Loucy (cell line): ENCODE results near the gene ZMYND15.

Experiments used
- H2AFZ ChIP-seq: fragments of 200-600 bp; sonication (generic); 2 replicates; pipeline ENCODE4 v1.6.0; 2016; ENCODE audit warnings: antibody characterized with exemption, mild to moderate bottlenecking, low read length, moderate library complexity
- H3F3A ChIP-seq: fragments of 200-600 bp; 2 replicates; pipeline ENCODE4 v1.6.0; 2016; ENCODE audit warnings: antibody characterized with exemption, low read depth, mild to moderate bottlenecking
- H3K27me3 ChIP-seq: fragments of 200-600 bp; sonication (generic); 2 replicates; pipeline ENCODE4 v1.6.1; 2014; ENCODE audit warnings: low read length, mild to moderate bottlenecking; ENCODE audit not compliant: insufficient read depth, poor library complexity, severe bottlenecking
- H3K36me3 ChIP-seq: fragments of 200-600 bp; sonication (generic); 2 replicates; pipeline ENCODE4 v1.6.1; 2016; ENCODE audit warnings: low read length; ENCODE audit not compliant: insufficient read depth
- H3K4me1 ChIP-seq: fragments of 200-600 bp; sonication (generic); 2 replicates; pipeline ENCODE4 v1.5.1; 2014; ENCODE audit warnings: low read length, mild to moderate bottlenecking; ENCODE audit not compliant: insufficient read depth, poor library complexity, severe bottlenecking
- H3K4me2 ChIP-seq: fragments of 200-600 bp; sonication (generic); 2 replicates; pipeline ENCODE4 v1.6.0; 2014; ENCODE audit warnings: antibody characterized with exemption, low read length, low read depth, mild to moderate bottlenecking; ENCODE audit not compliant: poor library complexity, severe bottlenecking
- H3K4me3 ChIP-seq: fragments of 200-600 bp; sonication (generic); 2 replicates; pipeline ENCODE4 v1.5.1; 2014; ENCODE audit warnings: low read length, mild to moderate bottlenecking, mixed read lengths; ENCODE audit not compliant: poor library complexity, severe bottlenecking
- H3K79me2 ChIP-seq: fragments of 200-600 bp; sonication (generic); 2 replicates; pipeline ENCODE4 v1.6.1; 2014; ENCODE audit warnings: low read length; ENCODE audit not compliant: insufficient read depth
- H3K9ac ChIP-seq: fragments of 200-600 bp; sonication (generic); 2 replicates; pipeline ENCODE4 v1.6.0; 2014; ENCODE audit warnings: mild to moderate bottlenecking, low read depth, low read length, moderate library complexity; ENCODE audit not compliant: poor library complexity, severe bottlenecking
- H3K9me2 ChIP-seq: fragments of 200-600 bp; sonication (generic); replicated peaks from 2 replicates; pipeline ENCODE4 v1.6.1; 2016; ENCODE audit warnings: low read depth, low read length, mixed read lengths
- H3K9me3 ChIP-seq: fragments of 200-600 bp; sonication (generic); 2 replicates; pipeline ENCODE4 v1.6.1; 2014; ENCODE audit warnings: mild to moderate bottlenecking, antibody characterized with exemption, low read length, low read depth; ENCODE audit not compliant: insufficient read depth
- H4K20me1 ChIP-seq: fragments of 200-600 bp; sonication (generic); 2 replicates; pipeline ENCODE4 v1.6.0; 2014; ENCODE audit warnings: antibody characterized with exemption, low read length, mild to moderate bottlenecking; ENCODE audit not compliant: insufficient read depth, poor library complexity, severe bottlenecking
- CTCF ChIP-seq: fragments of 200-600 bp; sonication (generic); conservative IDR thresholded peaks from 2 replicates; pipeline ENCODE4 v1.5.1; 2014; ENCODE audit warnings: mild to moderate bottlenecking, antibody characterized with exemption, low read length
- EZH2phosphoT487 ChIP-seq: fragments of 200-600 bp; IDR thresholded peaks from 2 replicates; pipeline ENCODE4 v1.6.1; 2018; ENCODE audit warnings: antibody characterized with exemption, mild to moderate bottlenecking, moderate library complexity, borderline replicate concordance

The ZMYND15 gene

GRCh38 chr17:4788159-4788806, 48.6 kb downstream of the ZMYND15 start:
- Histone ChIP-seq H3K4me2 (no peak overlapping the region), H3K79me2 (no peaks in the 10 kb centered on the region), H3K9ac (no peak overlapping the region), H3K36me3 (no peaks in the 10 kb centered on the region), H4K20me1 (no peaks in the 10 kb centered on the region), H3K4me3 (no peak overlapping the region), H3K27me3 (no peaks in the 10 kb centered on the region), H3K9me2 (no peaks in the 10 kb centered on the region), H2AFZ (no peak overlapping the region), H3K9me3 (no peaks in the 10 kb centered on the region), H3K4me1 (peaks cover 10% of the 10 kb centered on the region), H3F3A (peaks cover 4% of the 10 kb centered on the region; the same call in 1 of the 2 replicates)
- no peak for TF ChIP-seq CTCF
- TF ChIP-seq EZH2phosphoT487: no peak

GRCh38 chr17:4788807-4789700, 49.4 kb downstream of the ZMYND15 start, which contains the start of gene GLTPD2:
Gene GLTPD2 (plus strand): TSS chr17:4788964. CDS start chr17:4789012, 48 bp downstream.
- no peak for TF ChIP-seq CTCF
- no peak for TF ChIP-seq EZH2phosphoT487
- H3K36me3 ChIP-seq: no peaks in the 10 kb centered on the region
- no peaks in the 10 kb centered on the region for H4K20me1 ChIP-seq
- no peaks in the 10 kb centered on the region for H3K79me2 ChIP-seq
- no peaks in the 10 kb centered on the region for H3K27me3 ChIP-seq
- peak within 1 kb of the TSS; percentile 69 for H3K9ac ChIP-seq
- H3K9me2 ChIP-seq: no peaks in the 10 kb centered on the region
- peak within 1 kb of the TSS; percentile 72 for H3K4me3 ChIP-seq
- no peaks in the 10 kb centered on the region for H3K9me3 ChIP-seq
- peak within 1 kb of the TSS; percentile 85 for H3K4me2 ChIP-seq
- H3K4me1 ChIP-seq: peaks cover 10% of the 10 kb centered on the region
- peaks cover 4% of the 10 kb centered on the region; the same call in 1 of the 2 replicates for H3F3A ChIP-seq
- peak within 1 kb of the TSS; percentile 84; the same call in 1 of the 2 replicates for H2AFZ ChIP-seq

- peak overlapping the region; percentile 84; the same call in 1 of the 2 replicates for H2AFZ ChIP-seq
- peaks cover 4% of the 10 kb centered on the region; the same call in 1 of the 2 replicates for H3F3A ChIP-seq
- H3K79me2 ChIP-seq: no peaks in the 10 kb centered on the region
- H3K4me3 ChIP-seq: peak overlapping the region; percentile 72
- H4K20me1 ChIP-seq: no peaks in the 10 kb centered on the region
- no peaks in the 10 kb centered on the region for H3K27me3 ChIP-seq
- H3K9me2 ChIP-seq: no peaks in the 10 kb centered on the region
- peak overlapping the region; percentile 69 for H3K9ac ChIP-seq
- peak overlapping the region; percentile 85 for H3K4me2 ChIP-seq
- no peaks in the 10 kb centered on the region for H3K9me3 ChIP-seq
- H3K4me1 ChIP-seq: peaks cover 10% of the 10 kb centered on the region
- no peaks in the 10 kb centered on the region for H3K36me3 ChIP-seq
- TF ChIP-seq EZH2phosphoT487 (no peak), CTCF (no peak)
Observed at GRCh38 chr17:4789701-4789950, 50.0 kb downstream of the ZMYND15 start.
